Lower leg skin (tissue), 4 donors: ENCODE results near the gene NUAK1. TPM values are rescaled to one million over a fixed set of nuclear protein-coding genes. Genes with fewer than 3 reads are reported as not detected.

Source experiments
- DNase-seq, 2 donors: peaks; one replicate each; pipeline ENCODE4 v3.0.0-alpha.2; 2019; ENCODE audit warnings: low spot score in 2 of 2
- H3K4me3 ChIP-seq: fragments of 200-600 bp; sonication (generic); 2 replicates; pipeline ENCODE4 v1.5.1; 2017; ENCODE audit warnings: mild to moderate bottlenecking, low read depth; ENCODE audit not compliant: poor library complexity, severe bottlenecking
- POLR2A ChIP-seq, 2 donors: fragments of 450-650 bp; IDR thresholded peaks; one replicate each; pipeline ENCODE4 v1.6.1; 2016 to 2017; ENCODE audit warnings: antibody characterized with exemption in 2 of 2, mild to moderate bottlenecking in 1 of 2, moderate library complexity in 1 of 2
- WGBS, 2 donors: methylation state at CpG; one replicate each; pipeline ENCODE4 v1.1.5; 2018; 5-methylcytosine and 5-hydroxymethylcytosine counted together
- intact Hi-C: fragments of 100-400 bp; cut with DNase I; formaldehyde crosslinking; loops from one replicate; pipeline ENCODE4 v1.15.0; 2023; ENCODE audit warnings: low total_unique reads
- total RNA-seq, 4 donors: library from RNA; depleted of rRNA; stranded (reverse); fragments of >200 nt; gene quantifications; one replicate each; pipeline ENCODE4 v1.1.0, GENCODE V29; 2016
- TF ChIP-seq, protein P1 (sequence below), 3 donors: fragments of 450-650 bp; IDR thresholded peaks; one replicate each; pipeline ENCODE4 v1.5.1; 2016; ENCODE audit warnings: antibody characterized with exemption in 3 of 3, mild to moderate bottlenecking in 3 of 3, moderate library complexity in 2 of 3

The NUAK1 gene
- total RNA-seq, 4 donors from 2014 or later = 23.9 to 66.1 (median 42.3) TPM

GRCh38 chr12:106081606-106082005, 57.1 kb downstream of the NUAK1 start:
- intact Hi-C loops = no loop called here
- no peak overlapping the region for H3K4me3 ChIP-seq
- DNase-seq = peak in 1 of 2 donors; percentile 10
- TF ChIP-seq POLR2A (IDR thresholded peaks at IDR 0.05) = no peak
- TF ChIP-seq, protein P1, sequence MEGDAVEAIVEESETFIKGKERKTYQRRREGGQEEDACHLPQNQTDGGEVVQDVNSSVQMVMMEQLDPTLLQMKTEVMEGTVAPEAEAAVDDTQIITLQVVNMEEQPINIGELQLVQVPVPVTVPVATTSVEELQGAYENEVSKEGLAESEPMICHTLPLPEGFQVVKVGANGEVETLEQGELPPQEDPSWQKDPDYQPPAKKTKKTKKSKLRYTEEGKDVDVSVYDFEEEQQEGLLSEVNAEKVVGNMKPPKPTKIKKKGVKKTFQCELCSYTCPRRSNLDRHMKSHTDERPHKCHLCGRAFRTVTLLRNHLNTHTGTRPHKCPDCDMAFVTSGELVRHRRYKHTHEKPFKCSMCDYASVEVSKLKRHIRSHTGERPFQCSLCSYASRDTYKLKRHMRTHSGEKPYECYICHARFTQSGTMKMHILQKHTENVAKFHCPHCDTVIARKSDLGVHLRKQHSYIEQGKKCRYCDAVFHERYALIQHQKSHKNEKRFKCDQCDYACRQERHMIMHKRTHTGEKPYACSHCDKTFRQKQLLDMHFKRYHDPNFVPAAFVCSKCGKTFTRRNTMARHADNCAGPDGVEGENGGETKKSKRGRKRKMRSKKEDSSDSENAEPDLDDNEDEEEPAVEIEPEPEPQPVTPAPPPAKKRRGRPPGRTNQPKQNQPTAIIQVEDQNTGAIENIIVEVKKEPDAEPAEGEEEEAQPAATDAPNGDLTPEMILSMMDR (IDR thresholded peaks at IDR 0.05) = no peak

DNA sequence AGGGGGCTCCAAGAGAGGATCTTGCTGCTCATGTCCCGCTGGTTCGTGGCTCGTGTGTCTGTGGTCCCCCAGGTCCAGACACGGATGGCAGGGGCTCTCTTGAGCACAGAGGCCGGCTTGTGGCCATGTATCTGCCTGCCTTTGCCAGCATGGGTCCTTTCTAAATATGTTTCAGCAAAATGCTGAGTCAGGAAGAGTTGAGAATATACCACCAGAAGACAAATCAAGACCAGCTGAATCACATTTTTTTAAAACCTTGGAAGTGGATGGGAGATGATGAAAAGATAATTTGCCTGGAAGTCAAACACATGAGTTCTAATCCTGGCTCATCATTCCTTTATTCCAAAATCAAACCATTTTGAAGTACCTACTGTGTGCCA, 58.0 kb downstream of the NUAK1 start:
- intact Hi-C loops = no loop called here
- no peak for DNase-seq
- no peak overlapping the region for H3K4me3 ChIP-seq
- WGBS, 2 donors = 57 to 71% methylated on average over 5 of the region's 5 CpGs
- no peak for TF ChIP-seq POLR2A (IDR thresholded peaks at IDR 0.05)
- TF ChIP-seq, protein P1 (IDR thresholded peaks at IDR 0.05) = no peak

- DNase-seq = peak in 1 of 2 donors; percentile 65
- WGBS, 2 donors = 37 to 38% methylated on average over 9 of the region's 9 CpGs
- intact Hi-C loops = no loop called here
- H3K4me3 ChIP-seq = no peak overlapping the region
- TF ChIP-seq, protein P1 (IDR thresholded peaks at IDR 0.05) = no peak
- no peak for TF ChIP-seq POLR2A (IDR thresholded peaks at IDR 0.05)
These were observed 58.5 kb downstream of the NUAK1 start for GRCh38 chr12:106080041-106080790.

DNA sequence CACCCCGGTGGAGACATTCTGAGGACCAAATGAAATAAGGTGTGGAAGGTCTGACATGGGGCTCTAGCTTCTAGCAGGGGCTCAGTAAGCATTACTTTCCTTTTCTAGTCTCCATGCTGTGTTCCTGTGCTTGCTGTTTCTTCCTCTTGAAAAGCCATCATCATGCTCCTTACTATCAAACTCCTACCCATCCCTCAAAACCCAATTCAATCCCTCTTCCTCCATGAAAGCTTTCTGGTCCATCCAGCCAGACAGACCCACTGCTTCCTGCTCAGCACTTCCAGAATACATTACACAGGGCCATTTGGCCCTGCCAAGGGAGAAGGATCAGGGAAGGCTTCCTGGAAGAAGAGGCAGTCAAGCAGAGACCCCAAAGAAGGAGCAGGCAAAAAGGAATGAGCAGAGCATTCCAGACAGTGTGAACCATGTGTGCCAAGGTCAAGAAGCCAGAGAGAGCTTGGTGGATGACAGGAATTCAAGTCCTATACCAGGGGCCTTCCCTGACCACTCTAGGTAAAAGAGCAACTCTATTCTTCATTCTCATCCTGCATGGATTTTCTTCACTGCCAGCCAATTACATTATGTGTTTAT, 59.5 kb downstream of the NUAK1 start:
- no peak for TF ChIP-seq POLR2A (IDR thresholded peaks at IDR 0.05)
- TF ChIP-seq, protein P1 (IDR thresholded peaks at IDR 0.05) = no peak
- DNase-seq = no peak
- intact Hi-C loops = no loop called here
- no peak overlapping the region for H3K4me3 ChIP-seq
- WGBS, 2 donors = 78 to 87% methylated on average over 1 of the region's 1 CpG

- WGBS, 2 donors = 62 to 76% methylated on average over 10 of the region's 10 CpGs
- no peak for TF ChIP-seq POLR2A (IDR thresholded peaks at IDR 0.05)
- TF ChIP-seq, protein P1 (IDR thresholded peaks at IDR 0.05) = no peak
- DNase-seq = no peak
- intact Hi-C loops = no loop called here
- H3K4me3 ChIP-seq = no peak overlapping the region
These were observed 60.3 kb downstream of the NUAK1 start for GRCh38 chr12:106078358-106079010.
